ENCODE measurements around the gene DENND6B. TPM values are rescaled to one million over a fixed set of nuclear protein-coding genes. Genes with fewer than 3 reads are reported as not detected.

DENND6B gene
- total and polyA plus RNA-seq, 2 of the 13 experiments (the other 11 are each of a cell fraction or from before 2014, with no cell fraction given): 0.95 to 3.8 TPM

GRCh38 chr22:50341977-50342650, 15.3 kb upstream of the DENND6B start (continued):
- TF ChIP-seq ARNT2 (CRISPR knock-in tag; IDR thresholded peaks at IDR 0.05; ENCODE audit: low read depth) (0 out of 2 replicates have a peak, but pooled peaks have one; percentile 33), CTCF (CRISPR knock-in tag; IDR thresholded peaks at IDR 0.05) (peak; percentile 93), ZNF136 (CRISPR knock-in tag; IDR thresholded peaks at IDR 0.05; ENCODE audit: low read depth) (0 out of 2 replicates have a peak, but pooled peaks have one; percentile 32), XRCC5 (optimal IDR thresholded peaks at IDR 0.05; ENCODE audit: low read length) (peak; percentile 93), ZNF264 (CRISPR knock-in tag; IDR thresholded peaks at IDR 0.05) (0 out of 2 replicates have a peak, but pooled peaks have one; percentile 25), MYC (CRISPR knock-in tag; IDR thresholded peaks at IDR 0.05; ENCODE audit: borderline replicate concordance) (peak; percentile 64; the same call in 1 of the 2 replicates), RBM39 (IDR thresholded peaks at IDR 0.05; ENCODE audit: low read depth, low read length, poor library complexity, severe bottlenecking) (peak; percentile 24), ZNF891 (CRISPR knock-in tag; IDR thresholded peaks at IDR 0.05) (peak; percentile 36; the same call in 1 of the 2 replicates), KLF13 (CRISPR knock-in tag; IDR thresholded peaks at IDR 0.05) (no peak), KMT2A (CRISPR knock-in tag; IDR thresholded peaks at IDR 0.05) (peak; percentile 61; the same call in 1 of the 2 replicates), BRD4 (CRISPR knock-in tag; IDR thresholded peaks at IDR 0.05) (peak; percentile 57; the same call in 1 of the 2 replicates), AHR (CRISPR knock-in tag; IDR thresholded peaks at IDR 0.05) (no peak), ZNF547 (CRISPR knock-in tag; IDR thresholded peaks at IDR 0.05) (no peak), RFX3 (CRISPR knock-in tag; IDR thresholded peaks at IDR 0.05) (no peak), EHMT2 (IDR thresholded peaks at IDR 0.05; ENCODE audit: borderline replicate concordance, low read depth, low read length) (no peak), TFDP1 (CRISPR knock-in tag; IDR thresholded peaks at IDR 0.05; ENCODE audit: borderline replicate concordance) (0 out of 2 replicates have a peak, but pooled peaks have one; percentile 28), ZNF883 (CRISPR knock-in tag; IDR thresholded peaks at IDR 0.05; ENCODE audit: not compliant biosample characterization) (peak; percentile 25), ZNF746 (CRISPR knock-in tag; IDR thresholded peaks at IDR 0.05) (peak; percentile 51; the same call in 1 of the 2 replicates)
- TF ChIP-seq, protein P1, sequence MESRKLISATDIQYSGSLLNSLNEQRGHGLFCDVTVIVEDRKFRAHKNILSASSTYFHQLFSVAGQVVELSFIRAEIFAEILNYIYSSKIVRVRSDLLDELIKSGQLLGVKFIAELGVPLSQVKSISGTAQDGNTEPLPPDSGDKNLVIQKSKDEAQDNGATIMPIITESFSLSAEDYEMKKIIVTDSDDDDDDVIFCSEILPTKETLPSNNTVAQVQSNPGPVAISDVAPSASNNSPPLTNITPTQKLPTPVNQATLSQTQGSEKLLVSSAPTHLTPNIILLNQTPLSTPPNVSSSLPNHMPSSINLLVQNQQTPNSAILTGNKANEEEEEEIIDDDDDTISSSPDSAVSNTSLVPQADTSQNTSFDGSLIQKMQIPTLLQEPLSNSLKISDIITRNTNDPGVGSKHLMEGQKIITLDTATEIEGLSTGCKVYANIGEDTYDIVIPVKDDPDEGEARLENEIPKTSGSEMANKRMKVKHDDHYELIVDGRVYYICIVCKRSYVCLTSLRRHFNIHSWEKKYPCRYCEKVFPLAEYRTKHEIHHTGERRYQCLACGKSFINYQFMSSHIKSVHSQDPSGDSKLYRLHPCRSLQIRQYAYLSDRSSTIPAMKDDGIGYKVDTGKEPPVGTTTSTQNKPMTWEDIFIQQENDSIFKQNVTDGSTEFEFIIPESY (CRISPR knock-in tag; IDR thresholded peaks at IDR 0.05): peak; percentile 90
- TF ChIP-seq, protein P2, sequence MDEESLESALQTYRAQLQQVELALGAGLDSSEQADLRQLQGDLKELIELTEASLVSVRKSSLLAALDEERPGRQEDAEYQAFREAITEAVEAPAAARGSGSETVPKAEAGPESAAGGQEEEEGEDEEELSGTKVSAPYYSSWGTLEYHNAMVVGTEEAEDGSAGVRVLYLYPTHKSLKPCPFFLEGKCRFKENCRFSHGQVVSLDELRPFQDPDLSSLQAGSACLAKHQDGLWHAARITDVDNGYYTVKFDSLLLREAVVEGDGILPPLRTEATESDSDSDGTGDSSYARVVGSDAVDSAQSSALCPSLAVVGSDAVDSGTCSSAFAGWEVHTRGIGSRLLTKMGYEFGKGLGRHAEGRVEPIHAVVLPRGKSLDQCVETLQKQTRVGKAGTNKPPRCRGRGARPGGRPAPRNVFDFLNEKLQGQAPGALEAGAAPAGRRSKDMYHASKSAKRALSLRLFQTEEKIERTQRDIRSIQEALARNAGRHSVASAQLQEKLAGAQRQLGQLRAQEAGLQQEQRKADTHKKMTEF (CRISPR knock-in tag; IDR thresholded peaks at IDR 0.05): peak; percentile 46; the same call in 1 of the 2 replicates
- TF ChIP-seq, protein P3, sequence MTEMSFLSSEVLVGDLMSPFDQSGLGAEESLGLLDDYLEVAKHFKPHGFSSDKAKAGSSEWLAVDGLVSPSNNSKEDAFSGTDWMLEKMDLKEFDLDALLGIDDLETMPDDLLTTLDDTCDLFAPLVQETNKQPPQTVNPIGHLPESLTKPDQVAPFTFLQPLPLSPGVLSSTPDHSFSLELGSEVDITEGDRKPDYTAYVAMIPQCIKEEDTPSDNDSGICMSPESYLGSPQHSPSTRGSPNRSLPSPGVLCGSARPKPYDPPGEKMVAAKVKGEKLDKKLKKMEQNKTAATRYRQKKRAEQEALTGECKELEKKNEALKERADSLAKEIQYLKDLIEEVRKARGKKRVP (CRISPR knock-in tag; IDR thresholded peaks at IDR 0.05): 0 out of 4 replicates have a peak, but pooled peaks of 1 of the 2 experiments have one; percentile 29

Data from HepG2 (cell line).